Measurements from ENCODE around the gene VSTM1. TPM values are rescaled to one million over a fixed set of nuclear protein-coding genes. Genes with fewer than 3 reads are reported as not detected.
"Not testable (repeated sequence)": the region's sequence is repeated elsewhere in the genome, so short reads cannot be mapped to it uniquely, and the experiment has no call there.

Gene VSTM1
- total and polyA plus RNA-seq, 5 donors: not detected

GRCh38 chr19:54099190-54099902, 35.6 kb upstream of the VSTM1 start:
- Histone ChIP-seq H3K4me3 (ENCODE audit: low read length) (no peak overlapping the region), H3K27ac (ENCODE audit: low read length) (no peak overlapping the region), H3K9me3 (ENCODE audit: control insufficient read depth, low read length) (no peaks in the 10 kb centered on the region), H3K4me1 (ENCODE audit: control insufficient read depth, insufficient read depth, low read length) (no peaks in the 10 kb centered on the region), H3K27me3 (ENCODE audit: control insufficient read depth, insufficient read depth) (no peaks in the 10 kb centered on the region)
- intact Hi-C loops (cut with DNase I): no loop called here
- no peak for ATAC-seq
- 82% methylated on average over 12 of the region's 12 CpGs for WGBS
- DNase-seq: no peak

GRCh38 chr19:54096617-54097106, 33.0 kb upstream of the VSTM1 start:
- H3K9me3 ChIP-seq (ENCODE audit: control insufficient read depth, low read length): no peaks in the 10 kb centered on the region
- peak in 1 of 3 donors; percentile 58 for DNase-seq
- no peaks in the 10 kb centered on the region for H3K27me3 ChIP-seq (ENCODE audit: control insufficient read depth, insufficient read depth)
- peak in 1 of 2 donors; percentile 51 for ATAC-seq
- 7% methylated on average over 14 of the region's 14 CpGs for WGBS
- H3K4me1 ChIP-seq (ENCODE audit: control insufficient read depth, insufficient read depth, low read length): no peaks in the 10 kb centered on the region
- no peak overlapping the region for H3K4me3 ChIP-seq (ENCODE audit: low read length)
- intact Hi-C loops (cut with DNase I): no loop called here
- no peak overlapping the region for H3K27ac ChIP-seq (ENCODE audit: low read length)

- under 1% methylated on average over 46 of the region's 46 CpGs for WGBS
- H3K4me3 ChIP-seq (ENCODE audit: low read length); H3K27ac ChIP-seq (ENCODE audit: low read length); H3K4me1 ChIP-seq (ENCODE audit: control insufficient read depth, insufficient read depth, low read length); intact Hi-C loops (cut with DNase I); H3K9me3 ChIP-seq (ENCODE audit: control insufficient read depth, low read length); H3K27me3 ChIP-seq (ENCODE audit: control insufficient read depth, insufficient read depth): not testable (repeated sequence)
- peak; percentile 61 to 82 (median 77) for DNase-seq
- ATAC-seq: peak; percentile 80 to 86
Measured at GRCh38 chr19:54095859-54096616, 32.3 kb upstream of the VSTM1 start.

- H3K27me3 ChIP-seq (ENCODE audit: control insufficient read depth, insufficient read depth): no peaks in the 10 kb centered on the region
- ATAC-seq: peak; percentile 9 to 27
- 70% methylated on average over 22 of the region's 22 CpGs for WGBS
Measured at GRCh38 chr19:54095136-54095858, 31.6 kb upstream of the VSTM1 start.

GRCh38 chr19:54094426-54095000, 30.8 kb upstream of the VSTM1 start:
- Histone ChIP-seq H3K27ac (ENCODE audit: low read length) (no peak overlapping the region), H3K27me3 (ENCODE audit: control insufficient read depth, insufficient read depth) (no peaks in the 10 kb centered on the region), H3K9me3 (ENCODE audit: control insufficient read depth, low read length) (no peaks in the 10 kb centered on the region), H3K4me3 (ENCODE audit: low read length) (no peak overlapping the region), H3K4me1 (ENCODE audit: control insufficient read depth, insufficient read depth, low read length) (no peaks in the 10 kb centered on the region)
- 85% methylated on average over 17 of the region's 17 CpGs for whole genome bisulfite sequencing
- DNase-seq (no peak), ATAC-seq (no peak)
- intact Hi-C loops (cut with DNase I): no loop called here

More at GRCh38 chr19:54095136-54095858, 31.6 kb upstream of the VSTM1 start:
- Histone ChIP-seq H3K27ac (ENCODE audit: low read length) (no peak overlapping the region), H3K9me3 (ENCODE audit: control insufficient read depth, low read length) (no peaks in the 10 kb centered on the region), H3K4me3 (ENCODE audit: low read length) (no peak overlapping the region), H3K4me1 (ENCODE audit: control insufficient read depth, insufficient read depth, low read length) (no peaks in the 10 kb centered on the region)
- DNase-seq: peak in 1 of 3 donors; percentile 57
- intact Hi-C loops (cut with DNase I): no loop called here

GRCh38 chr19:54084410-54084809, 20.7 kb upstream of the VSTM1 start:
- Histone ChIP-seq H3K4me3 (ENCODE audit: low read length) (no peak overlapping the region), H3K9me3 (ENCODE audit: control insufficient read depth, low read length) (peaks cover 6% of the 10 kb centered on the region), H3K4me1 (ENCODE audit: control insufficient read depth, insufficient read depth, low read length) (no peaks in the 10 kb centered on the region), H3K27ac (ENCODE audit: low read length) (no peak overlapping the region), H3K27me3 (ENCODE audit: control insufficient read depth, insufficient read depth) (no peaks in the 10 kb centered on the region)
- WGBS: 89% methylated on average over 3 of the region's 3 CpGs
- ATAC-seq (no peak), DNase-seq (no peak)
- intact Hi-C loops (cut with DNase I): no loop called here

GRCh38 chr19:54081032-54081431, 17.3 kb upstream of the VSTM1 start, which contains the start of gene TARM1:
Gene TARM1, minus strand, starts transcription at chr19:54081365. Its CDS starts 25 bp downstream, at chr19:54081340.
- intact Hi-C loops (cut with DNase I): no loop called here
- Histone ChIP-seq H3K27me3 (ENCODE audit: control insufficient read depth, insufficient read depth) (no peaks in the 10 kb centered on the region), H3K4me3 (ENCODE audit: low read length) (no peak within 1 kb of the TSS), H3K9me3 (ENCODE audit: control insufficient read depth, low read length) (peaks cover 6% of the 10 kb centered on the region), H3K4me1 (ENCODE audit: control insufficient read depth, insufficient read depth, low read length) (no peaks in the 10 kb centered on the region), H3K27ac (ENCODE audit: low read length) (no peak within 1 kb of the TSS)
- DNase-seq (no peak), ATAC-seq (no peak)
- WGBS: 78% methylated on average over 7 of the region's 7 CpGs

GRCh38 chr19:54077334-54077733, 13.6 kb upstream of the VSTM1 start:
- DNase-seq: no peak
- Histone ChIP-seq H3K9me3 (ENCODE audit: control insufficient read depth, low read length) (peaks cover 4% of the 10 kb centered on the region), H3K4me1 (ENCODE audit: control insufficient read depth, insufficient read depth, low read length) (no peaks in the 10 kb centered on the region), H3K27me3 (ENCODE audit: control insufficient read depth, insufficient read depth) (no peaks in the 10 kb centered on the region), H3K4me3 (ENCODE audit: low read length) (no peak overlapping the region), H3K27ac (ENCODE audit: low read length) (no peak overlapping the region)
- no peak for ATAC-seq
- intact Hi-C loops (cut with DNase I): no loop called here
- WGBS: 72% methylated on average over 5 of the region's 5 CpGs

GRCh38 chr19:54074851-54075250, 11.2 kb upstream of the VSTM1 start:
- WGBS: 67% methylated on average over 9 of the region's 9 CpGs
- intact Hi-C loops (cut with DNase I): no loop called here
- no peak for DNase-seq
- Histone ChIP-seq H3K9me3 (ENCODE audit: control insufficient read depth, low read length) (peaks cover under 1% of the 10 kb centered on the region), H3K4me1 (ENCODE audit: control insufficient read depth, insufficient read depth, low read length) (no peaks in the 10 kb centered on the region), H3K27ac (ENCODE audit: low read length) (no peak overlapping the region), H3K27me3 (ENCODE audit: control insufficient read depth, insufficient read depth) (no peaks in the 10 kb centered on the region), H3K4me3 (ENCODE audit: low read length) (no peak overlapping the region)
- no peak for ATAC-seq

GRCh38 chr19:54073829-54074228, 10.1 kb upstream of the VSTM1 start:
- 82% methylated on average over 10 of the region's 10 CpGs for WGBS
- Histone ChIP-seq H3K4me1 (ENCODE audit: control insufficient read depth, insufficient read depth, low read length) (no peaks in the 10 kb centered on the region), H3K4me3 (ENCODE audit: low read length) (no peak overlapping the region), H3K27ac (ENCODE audit: low read length) (no peak overlapping the region), H3K27me3 (ENCODE audit: control insufficient read depth, insufficient read depth) (no peaks in the 10 kb centered on the region), H3K9me3 (ENCODE audit: control insufficient read depth, low read length) (peaks cover 4% of the 10 kb centered on the region)
- ATAC-seq (no peak), DNase-seq (no peak)
- intact Hi-C loops (cut with DNase I): no loop called here
